Stimulated activated CD4-positive, alpha-beta T cell treated with anti-CD3 and anti-CD28 coated beads, Interleukin-4, amount 100 ng/mL, for 24 hours (primary cell): ENCODE results near the gene TENT5C.
A peak's percentile ranks its signal among the peaks of the same experiment; 100 is the strongest.

Experiments used
- DNase-seq: peaks from one replicate; pipeline ENCODE4 v3.0.0-alpha.2; 2020

The TENT5C gene

GRCh38 chr1:117613969-117614729 is 8.3 kb downstream of the TENT5C start:
- no peak for DNase-seq

DNA sequence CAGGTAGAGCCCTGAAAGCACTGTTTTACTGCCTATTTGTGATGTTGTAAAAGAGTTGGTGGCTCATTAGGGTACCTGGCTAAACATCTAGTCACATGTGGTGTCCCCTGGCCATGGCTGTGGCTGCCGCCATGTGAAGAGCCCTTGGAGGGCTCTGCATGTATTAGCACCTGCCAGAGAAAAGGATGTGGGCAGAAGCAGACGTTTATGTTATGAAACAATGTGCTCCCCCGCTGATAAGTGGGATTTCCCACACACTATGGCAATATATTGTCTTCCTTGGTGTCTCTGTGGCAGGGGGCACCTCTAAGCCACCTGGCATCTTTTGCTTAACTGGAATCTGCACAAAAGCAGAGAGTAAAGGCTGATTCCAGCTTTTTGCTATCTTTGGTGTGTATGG is 9.6 kb downstream of the TENT5C start:
- peak; percentile 22 for DNase-seq

DNA sequence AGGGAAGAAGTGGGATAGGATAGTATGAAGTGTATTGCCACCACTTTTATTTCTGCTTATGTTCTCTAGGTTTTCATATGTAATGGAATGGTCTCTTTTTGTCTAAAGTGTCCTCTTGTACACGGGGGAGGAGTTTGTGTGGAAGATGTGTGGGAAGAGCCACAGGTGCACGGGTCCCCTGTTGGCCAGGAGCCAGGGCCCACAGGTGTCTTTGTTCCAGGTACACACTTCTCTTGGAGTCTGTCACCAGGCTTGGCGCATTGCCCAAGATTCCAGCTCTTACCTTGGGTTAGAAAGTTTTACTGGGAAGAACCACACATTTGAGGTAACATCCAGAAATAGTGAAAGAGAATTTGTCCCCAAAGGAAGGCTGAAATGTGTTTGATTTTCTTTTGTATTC is 10.5 kb downstream of the TENT5C start:
- DNase-seq = no peak

DNA sequence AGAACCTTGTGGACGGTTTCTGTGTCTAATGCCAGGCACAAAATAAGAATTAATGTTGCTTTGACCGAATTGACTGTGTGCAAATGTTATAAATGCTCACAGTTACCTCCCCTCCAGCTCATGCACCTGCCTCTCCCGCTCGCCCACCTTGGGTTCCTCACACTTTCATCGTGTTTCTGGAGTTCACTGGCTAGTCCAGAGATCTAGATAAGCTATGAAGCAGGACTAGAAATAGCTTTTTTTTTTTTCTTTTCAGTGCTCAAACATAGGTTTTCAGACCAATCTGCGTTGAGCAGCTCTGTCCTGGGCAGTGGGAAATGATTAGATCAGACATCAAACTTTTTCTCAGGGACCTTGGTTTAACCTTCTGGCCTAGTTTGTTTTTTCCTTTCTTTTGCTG is 11.1 kb downstream of the TENT5C start:
- no peak for DNase-seq

DNA sequence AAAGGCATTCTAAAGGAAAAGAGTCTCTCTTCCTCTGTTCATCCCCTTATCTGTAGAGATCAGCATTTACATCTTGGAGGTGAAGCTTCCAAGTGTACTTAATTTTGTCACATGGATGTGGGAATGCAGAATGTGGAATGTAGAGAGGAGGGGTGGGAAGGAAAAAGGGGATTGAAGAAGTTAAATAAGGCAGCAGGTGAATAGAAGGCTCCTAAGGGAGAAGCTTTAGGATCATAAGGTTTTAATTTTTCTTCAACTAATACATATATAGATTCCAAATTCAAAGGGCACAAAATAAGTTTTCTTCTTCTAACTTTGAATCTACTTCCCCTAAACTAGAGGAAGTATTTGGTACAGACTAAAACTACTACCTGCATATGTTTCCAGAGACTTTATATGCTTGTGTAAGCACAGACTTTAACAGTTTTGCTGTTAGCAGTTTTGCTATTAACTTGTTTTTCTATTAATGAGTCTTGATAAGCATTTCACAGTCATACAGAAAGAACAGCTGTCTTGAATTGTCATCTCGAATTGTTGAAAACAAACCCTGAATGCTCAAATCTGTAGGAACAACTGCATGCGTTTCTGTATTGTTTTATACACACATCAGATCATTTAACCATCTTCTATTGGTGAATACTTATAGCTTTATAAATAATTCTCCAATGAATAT is 12.7 kb downstream of the TENT5C start:
- DNase-seq = no peak

GRCh38 chr1:117620440-117620839 is 14.6 kb downstream of the TENT5C start:
- no peak for DNase-seq

DNA sequence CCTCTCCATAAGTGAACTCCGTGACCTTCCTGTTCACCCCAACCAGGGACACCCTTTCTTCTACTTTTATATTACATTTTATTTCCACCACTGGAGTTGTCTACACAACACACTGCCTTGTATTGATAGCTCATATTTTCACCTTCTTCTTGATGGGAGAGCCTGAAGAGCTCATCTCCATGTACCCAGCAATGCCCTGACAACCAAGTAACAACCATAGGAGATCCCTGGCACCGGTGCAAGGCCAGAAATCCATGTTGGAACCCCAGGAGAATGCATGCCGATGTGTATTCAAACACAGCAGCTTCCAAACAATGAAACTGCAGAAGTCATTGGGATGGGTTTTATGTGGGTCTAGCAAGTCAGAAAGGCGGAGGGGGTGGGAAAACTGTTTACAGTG is 15.5 kb downstream of the TENT5C start:
- DNase-seq = no peak

- DNase-seq = no peak
Measured at GRCh38 chr1:117622726-117623125, 16.9 kb downstream of the TENT5C start.

DNA sequence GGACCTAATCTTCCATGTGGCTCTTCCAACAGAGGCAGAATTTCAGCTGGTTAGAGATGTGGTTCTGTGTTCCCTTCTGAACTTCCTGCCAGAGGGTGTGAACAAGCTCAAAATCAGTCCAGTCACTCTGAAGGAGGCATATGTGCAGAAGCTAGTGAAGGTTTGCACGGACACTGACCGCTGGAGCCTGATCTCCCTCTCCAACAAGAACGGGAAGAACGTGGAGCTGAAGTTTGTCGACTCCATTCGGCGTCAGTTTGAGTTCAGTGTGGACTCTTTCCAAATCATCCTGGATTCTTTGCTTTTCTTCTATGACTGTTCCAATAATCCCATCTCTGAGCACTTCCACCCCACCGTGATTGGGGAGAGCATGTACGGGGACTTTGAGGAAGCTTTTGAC is 17.3 kb downstream of the TENT5C start:
- no peak for DNase-seq

GRCh38 chr1:117623698-117624097 is 17.9 kb downstream of the TENT5C start:
- no peak for DNase-seq

GRCh38 chr1:117627546-117628130 is 21.8 kb downstream of the TENT5C start:
- no peak for DNase-seq

- DNase-seq = no peak
Measured at GRCh38 chr1:117628343-117628742, 22.5 kb downstream of the TENT5C start.

GRCh38 chr1:117629625-117630422 is 24.0 kb downstream of the TENT5C start:
- DNase-seq = no peak

DNA sequence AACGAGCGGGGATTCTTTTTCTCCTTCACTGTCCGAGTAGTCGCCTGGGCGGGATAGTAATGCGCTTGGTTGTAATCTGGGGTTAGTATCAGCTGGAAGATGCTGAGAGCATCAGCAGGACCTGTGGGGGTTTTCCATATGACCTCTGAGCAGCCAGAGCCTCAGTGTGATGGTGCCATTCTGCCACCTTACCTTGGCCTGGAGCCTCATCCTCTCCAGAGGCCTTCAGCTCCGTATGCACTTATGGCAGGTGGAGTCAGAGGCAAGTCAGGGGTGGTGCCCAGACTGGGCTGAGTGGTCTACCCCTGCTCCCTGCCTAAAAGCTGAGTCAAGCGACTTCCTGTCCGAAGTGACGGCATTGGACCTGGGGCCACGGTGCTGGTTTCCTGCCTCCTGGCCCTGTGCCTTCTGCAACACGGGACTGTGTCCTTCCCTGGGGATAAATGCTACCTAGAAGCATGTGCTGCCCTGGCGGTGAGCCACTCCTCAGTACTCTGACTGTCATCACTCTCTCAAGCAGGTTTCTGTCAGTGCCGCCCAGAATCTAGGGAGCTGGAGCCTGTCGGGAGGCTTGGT is 24.7 kb downstream of the TENT5C start:
- DNase-seq = no peak

GRCh38 chr1:117631359-117632160 is 25.7 kb downstream of the TENT5C start:
- DNase-seq = no peak

GRCh38 chr1:117632269-117633067 is 26.6 kb downstream of the TENT5C start:
- DNase-seq = no peak

GRCh38 chr1:117633068-117633345 is 27.2 kb downstream of the TENT5C start:
- no peak for DNase-seq

DNA sequence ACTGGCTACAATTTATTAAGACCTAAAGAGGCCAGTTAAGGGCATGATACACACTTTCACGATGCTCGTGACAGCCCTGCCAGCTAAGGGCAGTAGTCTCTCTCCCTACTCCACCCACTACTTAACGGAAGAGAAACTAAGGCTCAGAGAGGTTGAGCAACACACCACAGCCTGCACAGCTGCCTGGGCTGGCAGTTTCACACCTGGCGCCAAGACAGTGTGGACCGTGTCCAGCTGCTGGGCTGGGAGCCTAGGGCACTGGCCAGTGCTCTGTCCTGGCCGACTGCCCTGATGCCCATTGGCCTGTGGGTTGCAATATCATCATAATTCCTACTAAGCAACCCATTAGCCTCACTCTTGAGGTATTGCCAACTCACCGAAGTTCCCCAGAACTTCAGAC is 27.6 kb downstream of the TENT5C start:
- DNase-seq = no peak

GRCh38 chr1:117633936-117634335 is 28.1 kb downstream of the TENT5C start:
- no peak for DNase-seq

- DNase-seq = no peak
Measured at GRCh38 chr1:117634631-117635030, 28.8 kb downstream of the TENT5C start.

- DNase-seq = no peak
Measured at GRCh38 chr1:117635805-117636204, 30.0 kb downstream of the TENT5C start.
